SU-DHL-6 (cell line): ENCODE results near the gene PCDHGB1.
A peak's percentile ranks its signal among the peaks of the same experiment; 100 is the strongest.

Source experiments
- H2AFZ ChIP-seq: fragments of 200-600 bp; sonication (generic); 2 replicates; pipeline ENCODE4 v1.6.1; 2014; ENCODE audit warnings: low read depth, mild to moderate bottlenecking, moderate library complexity, mixed read lengths, antibody characterized with exemption, low read length; ENCODE audit not compliant: severe bottlenecking
- H3F3A ChIP-seq: fragments of 200-600 bp; shearing (Covaris generic); 2 replicates; pipeline ENCODE4 v1.6.0; 2016; ENCODE audit warnings: antibody characterized with exemption, mild to moderate bottlenecking; ENCODE audit not compliant: insufficient read depth
- H3K27ac ChIP-seq: fragments of 200-600 bp; sonication (generic); 2 replicates; pipeline ENCODE4 v1.5.1; 2016; ENCODE audit warnings: low read depth, mild to moderate bottlenecking, low read length, moderate library complexity, mixed read lengths
- H3K27me3 ChIP-seq: fragments of 200-600 bp; sonication (generic), shearing (Covaris generic); 2 replicates; pipeline ENCODE4 v1.6.0; 2014; ENCODE audit warnings: mild to moderate bottlenecking, low read length
- H3K36me3 ChIP-seq: fragments of 200-600 bp; sonication (generic); 2 replicates; pipeline ENCODE4 v1.6.1; 2014; ENCODE audit warnings: mild to moderate bottlenecking, low read length, mixed read lengths
- H3K4me2 ChIP-seq: fragments of 300-600, 200-600 bp; shearing (Covaris generic), sonication (generic); 2 replicates; pipeline ENCODE4 v1.6.0; 2014; ENCODE audit warnings: low read length, low read depth, mild to moderate bottlenecking; ENCODE audit not compliant: poor library complexity, severe bottlenecking
- H3K4me3 ChIP-seq: fragments of 200-600 bp; sonication (generic); 2 replicates; pipeline ENCODE4 v1.5.1; 2014; ENCODE audit warnings: antibody characterized with exemption, low read length, mild to moderate bottlenecking, mixed read lengths; ENCODE audit not compliant: insufficient read depth, poor library complexity, severe bottlenecking
- H3K79me2 ChIP-seq: fragments of 200-600 bp; sonication (generic); 2 replicates; pipeline ENCODE4 v1.6.1; 2014; ENCODE audit warnings: mild to moderate bottlenecking, low read length, moderate library complexity; ENCODE audit not compliant: insufficient read depth
- H3K9ac ChIP-seq: fragments of 200-600 bp; sonication (generic); 2 replicates; pipeline ENCODE4 v1.7.0; 2014; ENCODE audit warnings: mild to moderate bottlenecking, low read length
- H3K9me2 ChIP-seq: fragments of 200-600 bp; sonication (generic); replicated peaks from 2 replicates; pipeline ENCODE4 v1.6.1; 2014; ENCODE audit warnings: low read length; ENCODE audit not compliant: insufficient read depth
- H3K9me3 ChIP-seq: fragments of 200-600 bp; sonication (generic); 2 replicates; pipeline ENCODE4 v1.6.1; 2014; ENCODE audit warnings: low read length, mixed read lengths; ENCODE audit not compliant: insufficient read depth
- H4K20me1 ChIP-seq: fragments of 200-600 bp; sonication (generic); 2 replicates; pipeline ENCODE4 v1.6.1; 2014; ENCODE audit warnings: low read depth, mild to moderate bottlenecking, antibody characterized with exemption, low read length, moderate library complexity, mixed read lengths
- CTCF ChIP-seq: fragments of 200-600 bp; sonication (generic); IDR thresholded peaks from one replicate; pipeline ENCODE4 v1.5.1; 2017; ENCODE audit warnings: antibody characterized with exemption, mild to moderate bottlenecking, low read length, moderate library complexity; ENCODE audit not compliant: insufficient read depth, poor library complexity, severe bottlenecking
- EZH2phosphoT487 ChIP-seq: fragments of 200-600 bp; sonication (generic), shearing (Covaris generic); conservative IDR thresholded peaks from 2 replicates; pipeline ENCODE4 v1.6.1; 2018; ENCODE audit warnings: mild to moderate bottlenecking, antibody characterized with exemption, low read length, moderate library complexity, mixed read lengths

The PCDHGB1 gene

GRCh38 chr5:141349917-141350619 is at the start of gene PCDHGB1:
PCDHGB1 (plus strand) TSS chr5:141350099; CDS start chr5:141350261, 162 bp downstream.
- Histone ChIP-seq H3K9me3 (no peaks in the 10 kb centered on the region), H3K4me3 (peak within 1 kb of the TSS; percentile 38), H3K27ac (no peak within 1 kb of the TSS), H3K4me2 (peak within 1 kb of the TSS; percentile 46), H3K27me3 (no peaks in the 10 kb centered on the region), H3K9me2 (no peaks in the 10 kb centered on the region), H4K20me1 (no peaks in the 10 kb centered on the region), H3F3A (0 out of 2 replicates have a peak, but pooled peaks cover 5% of the 10 kb centered on the region), H3K9ac (peak within 1 kb of the TSS; percentile 30; the same call in 1 of the 2 replicates), H2AFZ (peak within 1 kb of the TSS; percentile 69), H3K79me2 (no peaks in the 10 kb centered on the region), H3K36me3 (no peaks in the 10 kb centered on the region)
- TF ChIP-seq EZH2phosphoT487: no peak
- peak; percentile 46 for TF ChIP-seq CTCF

- no peak within 1 kb of the TSS for H3K4me3 ChIP-seq
- H3K9me3 ChIP-seq: no peaks in the 10 kb centered on the region; the same call in 1 of the 2 replicates
- H3K27ac ChIP-seq: no peak within 1 kb of the TSS
- H3F3A ChIP-seq: no peaks in the 10 kb centered on the region
- no peak within 1 kb of the TSS for H3K9ac ChIP-seq
- no peak within 1 kb of the TSS for H3K4me2 ChIP-seq
- TF ChIP-seq EZH2phosphoT487 (no peak), CTCF (no peak)
- no peaks in the 10 kb centered on the region for H3K9me2 ChIP-seq
- no peaks in the 10 kb centered on the region for H4K20me1 ChIP-seq
- H3K27me3 ChIP-seq: no peaks in the 10 kb centered on the region
- no peak within 1 kb of the TSS for H2AFZ ChIP-seq
- H3K36me3 ChIP-seq: no peaks in the 10 kb centered on the region
- H3K79me2 ChIP-seq: no peaks in the 10 kb centered on the region
Measured at GRCh38 chr5:141303756-141304155, 46.1 kb upstream of the PCDHGB1 start, which contains the start of gene SLC25A2. SLC25A2 (minus strand) TSS chr5:141304049; CDS start chr5:141303865, 184 bp downstream.

- Histone ChIP-seq H3K79me2 (peaks cover 7% of the 10 kb centered on the region; the same call in 1 of the 2 replicates), H3F3A (no peaks in the 10 kb centered on the region), H3K9me2 (no peaks in the 10 kb centered on the region), H4K20me1 (no peaks in the 10 kb centered on the region), H2AFZ (no peak overlapping the region), H3K4me2 (no peak overlapping the region), H3K4me3 (no peak overlapping the region), H3K9me3 (no peaks in the 10 kb centered on the region; the same call in 1 of the 2 replicates), H3K27me3 (no peaks in the 10 kb centered on the region), H3K9ac (no peak overlapping the region), H3K36me3 (no peaks in the 10 kb centered on the region), H3K27ac (no peak overlapping the region)
- TF ChIP-seq EZH2phosphoT487 (no peak), CTCF (no peak)
Measured at GRCh38 chr5:141306630-141307029, 43.3 kb upstream of the PCDHGB1 start.
